ENCODE results near the gene NAT10. TPM values are rescaled to one million over a fixed set of nuclear protein-coding genes. Genes with fewer than 3 reads are reported as not detected.

Gene NAT10
- total and polyA plus RNA-seq, 7 experiments from 2014 or later: 33.8 to 104 (median 69.3) TPM

- Histone ChIP-seq H3K27ac (ENCODE audit: low read depth, low read length) (peak overlapping the region; percentile 4), H3K4me3 (ENCODE audit: low read length) (no peak overlapping the region), H3K36me3 (ENCODE audit: control insufficient read depth in 2 of 3, insufficient read depth in 3 of 3, low read length in 3 of 3) (peaks cover 19 to 69% (median 28%) of the 10 kb centered on the region in 3 experiments), H3K27me3 (ENCODE audit: control insufficient read depth in 2 of 2, insufficient read depth in 2 of 2, low read length in 2 of 2) (no peaks in the 10 kb centered on the region), H3K9me3 (ENCODE audit: control insufficient read depth in 2 of 3, low read length in 3 of 3) (no peaks in the 10 kb centered on the region), H3K4me1 (ENCODE audit: control insufficient read depth in 2 of 2, insufficient read depth in 2 of 2, low read length in 2 of 2) (peaks cover 7 to 12% of the 10 kb centered on the region in 2 donors)
- H3K27me3 Mint-ChIP-seq: no peaks in the 10 kb centered on the region
- H3K4me1 Mint-ChIP-seq: peaks cover 12 to 60% (median 56%) of the 10 kb centered on the region in 7 donors
- no peak for DNase-seq
- intact Hi-C loops (cut with micrococcal nuclease): loop anchor here in 1 of 2 donors (5.0 kb wide), 1 partner anchor 77 kb away; no protein-coding TSS in a partner anchor
- peak overlapping the region in 3 of 10 donors; percentile 32 to 57 (median 34) for H3K4me3 Mint-ChIP-seq
- H3K36me3 Mint-ChIP-seq: peaks cover 3 to 35% (median 22%) of the 10 kb centered on the region in 5 donors
- ChIA-PET CTCF (interaction anchor here (0.8 to 3.4 kb wide), 2 partner anchors 12 to 77 kb away, joined by 3 to 11 read pairs; no protein-coding TSS in a partner anchor), POLR2A (no interaction called here)
- peak overlapping the region; percentile 61 to 89 (median 83) for H3K27ac Mint-ChIP-seq
- no peaks in the 10 kb centered on the region for H3K9me3 Mint-ChIP-seq
- ATAC-seq: no peak
These were observed 31.0 kb upstream of the NAT10 start for GRCh38 chr11:34074391-34074790.

GRCh38 chr11:34075178-34075820 lies 30.1 kb upstream of the NAT10 start:
- peak overlapping the region in 7 of 9 donors; percentile 0 to 84 (median 52) for H3K27ac Mint-ChIP-seq
- peaks cover 19 to 78% (median 29%) of the 10 kb centered on the region in 3 experiments for H3K36me3 ChIP-seq (ENCODE audit: control insufficient read depth in 2 of 3, insufficient read depth in 3 of 3, low read length in 3 of 3)

GRCh38 chr11:34080609-34081008 lies 24.8 kb upstream of the NAT10 start:
- Mint-ChIP-seq H3K4me3 (no peak overlapping the region), H3K27me3 (no peaks in the 10 kb centered on the region), H3K9me3 (no peaks in the 10 kb centered on the region), H3K4me1 (peaks cover 3 to 33% (median 26%) of the 10 kb centered on the region in 7 donors), H3K27ac (peak overlapping the region in 1 of 9 donors; percentile 2), H3K36me3 (peaks cover 23 to 51% (median 32%) of the 10 kb centered on the region in 5 donors)
- Histone ChIP-seq H3K4me3 (ENCODE audit: low read length) (no peak overlapping the region), H3K9me3 (ENCODE audit: control insufficient read depth in 2 of 3, low read length in 3 of 3) (no peaks in the 10 kb centered on the region), H3K4me1 (ENCODE audit: control insufficient read depth in 2 of 2, insufficient read depth in 2 of 2, low read length in 2 of 2) (no peaks in the 10 kb centered on the region), H3K27me3 (ENCODE audit: control insufficient read depth in 2 of 2, insufficient read depth in 2 of 2, low read length in 2 of 2) (no peaks in the 10 kb centered on the region), H3K27ac (ENCODE audit: low read depth, low read length) (no peak overlapping the region), H3K36me3 (ENCODE audit: control insufficient read depth in 2 of 3, insufficient read depth in 3 of 3, low read length in 3 of 3) (peaks cover 29 to 90% (median 40%) of the 10 kb centered on the region in 3 experiments)
- no peak for DNase-seq
- POLR2A ChIA-PET: interaction anchor here (0.7 to 1.3 kb wide), 2 partner anchors 20 to 30 kb away, joined by 4 read pairs; no protein-coding TSS in a partner anchor
- ATAC-seq: no peak
- CTCF ChIA-PET: interaction anchor here (1.2 kb wide), 1 partner anchor 9 kb away, joined by 3 read pairs; no protein-coding TSS in a partner anchor
- intact Hi-C loops (cut with micrococcal nuclease): loop anchor here in 1 of 2 donors (1.0 kb wide), 1 partner anchor 10 kb away; no protein-coding TSS in a partner anchor

More at GRCh38 chr11:34075178-34075820, 30.1 kb upstream of the NAT10 start:
- H3K4me3 ChIP-seq (ENCODE audit: low read length): no peak overlapping the region
- intact Hi-C loops (cut with micrococcal nuclease): no loop called here
- H3K9me3 ChIP-seq (ENCODE audit: control insufficient read depth in 2 of 3, low read length in 3 of 3): no peaks in the 10 kb centered on the region
- ATAC-seq (no peak), DNase-seq (no peak)
- ChIA-PET POLR2A (interaction anchor here (0.8 kb wide), 1 partner anchor 22 kb away, joined by 3 read pairs; no protein-coding TSS in a partner anchor), CTCF (interaction anchor here (3.4 kb wide), 1 partner anchor 11 kb away, joined by 11 read pairs; no protein-coding TSS in a partner anchor)
- Mint-ChIP-seq H3K4me3 (no peak overlapping the region), H3K36me3 (peaks cover 3 to 40% (median 22%) of the 10 kb centered on the region in 5 donors), H3K4me1 (peaks cover 8 to 51% (median 48%) of the 10 kb centered on the region in 7 donors), H3K27me3 (no peaks in the 10 kb centered on the region), H3K9me3 (no peaks in the 10 kb centered on the region)
- H3K4me1 ChIP-seq (ENCODE audit: control insufficient read depth in 2 of 2, insufficient read depth in 2 of 2, low read length in 2 of 2): peaks cover 7 to 12% of the 10 kb centered on the region in 2 donors
- H3K27ac ChIP-seq (ENCODE audit: low read depth, low read length): peak overlapping the region; percentile 47
- no peaks in the 10 kb centered on the region for H3K27me3 ChIP-seq (ENCODE audit: control insufficient read depth in 2 of 2, insufficient read depth in 2 of 2, low read length in 2 of 2)

GRCh38 chr11:34084637-34085036 lies 20.8 kb upstream of the NAT10 start:
- Histone ChIP-seq H3K4me3 (ENCODE audit: low read length) (no peak overlapping the region), H3K4me1 (ENCODE audit: control insufficient read depth in 2 of 2, insufficient read depth in 2 of 2, low read length in 2 of 2) (peaks cover 0 to 3% of the 10 kb centered on the region in 2 donors), H3K36me3 (ENCODE audit: control insufficient read depth in 2 of 3, insufficient read depth in 3 of 3, low read length in 3 of 3) (peaks cover 19 to 77% (median 28%) of the 10 kb centered on the region in 3 experiments), H3K27ac (ENCODE audit: low read depth, low read length) (no peak overlapping the region), H3K9me3 (ENCODE audit: control insufficient read depth in 2 of 3, low read length in 3 of 3) (no peaks in the 10 kb centered on the region), H3K27me3 (ENCODE audit: control insufficient read depth in 2 of 2, insufficient read depth in 2 of 2, low read length in 2 of 2) (no peaks in the 10 kb centered on the region)
- peaks cover 29 to 52% (median 38%) of the 10 kb centered on the region in 5 donors for H3K36me3 Mint-ChIP-seq
- no peaks in the 10 kb centered on the region for H3K9me3 Mint-ChIP-seq
- intact Hi-C loops (cut with micrococcal nuclease): loop anchor here (5.0 kb wide), 2 partner anchors 32 to 87 kb away; partner anchors contain the start of gene CAPRIN1 (in 2 of the 2)
- H3K27me3 Mint-ChIP-seq: no peaks in the 10 kb centered on the region
- H3K4me3 Mint-ChIP-seq: no peak overlapping the region
- ATAC-seq: no peak
- H3K27ac Mint-ChIP-seq: peak overlapping the region; percentile 3 to 84 (median 66)
- DNase-seq: no peak
- POLR2A ChIA-PET: interaction anchor here (1.2 kb wide), 1 partner anchor 21 kb away, joined by 4 read pairs; the partner anchor contains the start of gene NAT10
- CTCF ChIA-PET: interaction anchor here (2.6 kb wide), 1 partner anchor 10 kb away, joined by 11 read pairs; no protein-coding TSS in a partner anchor
- H3K4me1 Mint-ChIP-seq: peaks cover 3 to 27% (median 18%) of the 10 kb centered on the region in 7 donors

GRCh38 chr11:34086554-34087283 lies 18.7 kb upstream of the NAT10 start:
- DNase-seq: peak in 2 of 9 donors; percentile 18 to 31
- Mint-ChIP-seq H3K27me3 (no peaks in the 10 kb centered on the region), H3K36me3 (peaks cover 31 to 55% (median 40%) of the 10 kb centered on the region in 5 donors), H3K27ac (peak overlapping the region; percentile 32 to 91 (median 76)), H3K4me3 (peak overlapping the region in 6 of 10 donors; percentile 5 to 35 (median 28)), H3K4me1 (peaks cover 3 to 30% (median 18%) of the 10 kb centered on the region in 7 donors), H3K9me3 (no peaks in the 10 kb centered on the region)
- H3K27ac ChIP-seq (ENCODE audit: low read depth, low read length): peak overlapping the region; percentile 31
- no peaks in the 10 kb centered on the region for H3K27me3 ChIP-seq (ENCODE audit: control insufficient read depth in 2 of 2, insufficient read depth in 2 of 2, low read length in 2 of 2)
- no peaks in the 10 kb centered on the region for H3K9me3 ChIP-seq (ENCODE audit: control insufficient read depth in 2 of 3, low read length in 3 of 3)
- H3K4me3 ChIP-seq (ENCODE audit: low read length): no peak overlapping the region
- ChIA-PET POLR2A (interaction anchor here (0.8 kb wide), 2 partner anchors 9 to 35 kb away, joined by 3 read pairs; partner anchors contain the start of gene CAPRIN1), CTCF (interaction anchor here (2.6 kb wide), 1 partner anchor 12 kb away, joined by 11 read pairs; no protein-coding TSS in a partner anchor)
- peaks cover 22 to 78% (median 36%) of the 10 kb centered on the region in 3 experiments for H3K36me3 ChIP-seq (ENCODE audit: control insufficient read depth in 2 of 3, insufficient read depth in 3 of 3, low read length in 3 of 3)
- H3K4me1 ChIP-seq (ENCODE audit: control insufficient read depth in 2 of 2, insufficient read depth in 2 of 2, low read length in 2 of 2): peaks cover 0 to 3% of the 10 kb centered on the region in 2 donors
- ATAC-seq: peak; percentile 65
- intact Hi-C loops (cut with micrococcal nuclease): loop anchor here (1.0 to 5.0 kb wide), 4 partner anchors 14 to 89 kb away; partner anchors contain the start of genes CAPRIN1 (in 2 of the 2) and NAT10 (in 1 of the 2)

- DNase-seq (no peak), ATAC-seq (no peak)
- H3K4me1 ChIP-seq (ENCODE audit: control insufficient read depth in 2 of 2, insufficient read depth in 2 of 2, low read length in 2 of 2): no peaks in the 10 kb centered on the region
- Mint-ChIP-seq H3K4me1 (peaks cover 0 to 12% (median 0%) of the 10 kb centered on the region in 7 donors), H3K4me3 (no peak overlapping the region), H3K27ac (peak overlapping the region in 1 of 9 donors; percentile 19), H3K36me3 (peaks cover 8 to 46% (median 25%) of the 10 kb centered on the region in 5 donors), H3K9me3 (no peaks in the 10 kb centered on the region), H3K27me3 (no peaks in the 10 kb centered on the region)
- ChIA-PET CTCF (interaction anchor here (0.6 kb wide), 1 partner anchor 1321 kb away, joined by 3 read pairs; no protein-coding TSS in a partner anchor), POLR2A (interaction anchor here (2.2 kb wide), 1 partner anchor 13 kb away, joined by 5 read pairs; the partner anchor contains the start of gene NAT10)
- H3K4me3 ChIP-seq (ENCODE audit: low read length): no peak overlapping the region
- H3K27ac ChIP-seq (ENCODE audit: low read depth, low read length): no peak overlapping the region
- H3K36me3 ChIP-seq (ENCODE audit: control insufficient read depth in 2 of 3, insufficient read depth in 3 of 3, low read length in 3 of 3): peaks cover 17 to 85% (median 38%) of the 10 kb centered on the region in 3 experiments
- H3K9me3 ChIP-seq (ENCODE audit: control insufficient read depth in 2 of 3, low read length in 3 of 3): no peaks in the 10 kb centered on the region
- no peaks in the 10 kb centered on the region for H3K27me3 ChIP-seq (ENCODE audit: control insufficient read depth in 2 of 2, insufficient read depth in 2 of 2, low read length in 2 of 2)
- intact Hi-C loops (cut with micrococcal nuclease): no loop called here
These were observed 13.6 kb upstream of the NAT10 start for GRCh38 chr11:34091825-34092224.
